GM18951 (cell line): ENCODE measurements around the gene PRODH2.
A peak's percentile ranks its signal among the peaks of the same experiment; 100 is the strongest.
"Not testable (repeated sequence)": the region's sequence is repeated elsewhere in the genome, so short reads cannot be mapped to it uniquely, and the experiment has no call there.

ENCODE experiments used
- POLR2A ChIP-seq: IDR thresholded peaks from 4 replicates; pipeline ENCODE4 v1.6.1; 2011; ENCODE audit warnings: mild to moderate bottlenecking; ENCODE audit not compliant: insufficient read length, insufficient read depth; ENCODE audit errors: extremely low read depth
- in situ Hi-C: fragments of 300-500 bp; cut with MboI; formaldehyde crosslinking; loops from one replicate; pipeline ENCODE4 v1.12.0; 2022; ENCODE audit warnings: low sequenced_read_pairs, mixed read lengths, inconsistent platforms; ENCODE audit not compliant: unreplicated experiment

PRODH2 gene

GRCh38 chr19:35776102-35776788 lies 36.4 kb downstream of the PRODH2 start:
- in situ Hi-C loops: no loop called here
- TF ChIP-seq POLR2A: no peak

DNA sequence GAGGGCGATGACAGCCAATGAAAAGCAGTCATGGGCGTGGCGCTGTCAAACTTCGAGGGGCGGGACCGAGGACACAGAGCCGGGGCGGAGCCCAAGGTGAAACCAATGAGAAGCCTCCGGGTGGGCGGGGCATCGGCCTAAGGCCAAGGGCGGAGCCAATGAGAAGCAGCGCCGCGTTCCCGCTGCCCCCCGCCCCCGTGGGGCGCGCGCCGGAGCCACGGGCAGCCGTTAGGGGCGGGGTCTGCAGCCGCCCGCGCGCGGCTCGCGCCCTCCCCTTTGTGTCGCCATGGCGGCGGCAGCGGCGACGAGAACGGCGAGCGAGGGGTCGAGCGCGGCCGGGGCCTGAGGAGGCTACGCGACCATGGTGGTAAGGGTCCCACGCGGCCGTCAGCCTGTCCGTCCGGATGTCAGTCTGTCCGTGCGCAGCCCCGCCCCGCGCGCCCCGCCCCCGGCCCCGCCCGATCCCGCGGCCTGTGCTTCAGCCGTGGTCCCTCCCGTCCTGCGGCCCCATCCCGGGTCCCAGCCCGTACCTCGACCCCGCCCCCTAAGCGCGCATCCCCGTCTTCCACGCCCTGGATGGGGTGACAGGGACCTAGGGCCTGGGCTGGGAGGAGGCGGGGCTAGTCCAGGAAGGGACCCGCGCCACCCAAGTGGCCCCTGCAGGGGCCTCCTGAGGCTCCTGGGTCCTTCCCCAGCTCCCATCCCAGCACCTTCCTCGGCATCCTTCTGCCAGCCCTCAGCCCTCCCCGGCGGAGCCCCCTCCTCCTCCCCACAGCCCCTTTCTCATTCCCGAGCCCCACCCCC lies 37.1 kb downstream of the PRODH2 start, which contains the start of gene ARHGAP33:
Gene ARHGAP33, plus strand, starts transcription at position 267 of the 804 bp plus-strand sequence. Its CDS starts 95 bp downstream, at position 362.
- in situ Hi-C loops: no loop called here
- peak; percentile 67 for TF ChIP-seq POLR2A

GRCh38 chr19:35775046-35775297 lies 37.7 kb downstream of the PRODH2 start:
- TF ChIP-seq POLR2A: no peak
- in situ Hi-C loops: no loop called here

- TF ChIP-seq POLR2A: no peak
- in situ Hi-C loops: no loop called here
These were observed 38.2 kb downstream of the PRODH2 start for GRCh38 chr19:35774274-35775045.

GRCh38 chr19:35773020-35773806 lies 39.4 kb downstream of the PRODH2 start:
- in situ Hi-C loops: no loop called here
- no peak for TF ChIP-seq POLR2A

DNA sequence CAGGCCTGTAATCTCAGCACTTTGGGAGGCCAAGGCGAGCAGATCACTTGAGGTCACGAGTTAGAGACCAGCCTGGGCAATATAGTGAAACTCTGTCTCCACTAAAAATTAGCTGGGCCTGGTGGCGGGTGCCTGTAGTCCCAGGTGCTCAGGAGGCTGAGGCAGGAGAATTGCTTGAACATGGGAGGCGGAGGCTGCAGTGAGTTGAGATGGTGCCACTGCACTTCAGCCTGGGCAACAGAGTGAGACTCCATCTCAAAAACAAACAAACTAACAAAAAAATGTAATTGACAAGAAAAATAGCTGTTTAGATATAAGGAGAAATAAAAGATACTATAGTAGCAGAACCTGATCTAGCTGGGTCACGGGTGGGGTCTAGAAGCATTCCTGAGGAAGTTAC lies 40.3 kb downstream of the PRODH2 start:
- in situ Hi-C loops: not testable (repeated sequence)

DNA sequence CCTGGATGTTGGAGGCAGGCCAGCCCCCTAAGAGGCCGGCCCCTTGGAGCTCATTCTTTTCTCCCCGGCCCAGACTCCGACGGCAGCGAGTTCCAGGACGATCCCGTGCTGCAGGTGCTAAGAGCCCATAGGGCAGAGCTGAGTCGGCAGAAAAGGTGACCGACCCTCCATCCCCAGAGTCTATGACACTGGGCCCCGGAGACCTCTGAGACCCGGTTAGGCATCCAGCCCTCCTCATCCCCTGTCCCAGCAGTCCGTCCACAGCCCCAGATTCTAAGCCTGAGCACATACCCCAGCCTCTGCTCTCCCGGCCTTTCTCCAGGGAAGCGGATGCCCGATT lies 44.6 kb downstream of the PRODH2 start:
- in situ Hi-C loops: no loop called here
- TF ChIP-seq POLR2A: no peak

DNA sequence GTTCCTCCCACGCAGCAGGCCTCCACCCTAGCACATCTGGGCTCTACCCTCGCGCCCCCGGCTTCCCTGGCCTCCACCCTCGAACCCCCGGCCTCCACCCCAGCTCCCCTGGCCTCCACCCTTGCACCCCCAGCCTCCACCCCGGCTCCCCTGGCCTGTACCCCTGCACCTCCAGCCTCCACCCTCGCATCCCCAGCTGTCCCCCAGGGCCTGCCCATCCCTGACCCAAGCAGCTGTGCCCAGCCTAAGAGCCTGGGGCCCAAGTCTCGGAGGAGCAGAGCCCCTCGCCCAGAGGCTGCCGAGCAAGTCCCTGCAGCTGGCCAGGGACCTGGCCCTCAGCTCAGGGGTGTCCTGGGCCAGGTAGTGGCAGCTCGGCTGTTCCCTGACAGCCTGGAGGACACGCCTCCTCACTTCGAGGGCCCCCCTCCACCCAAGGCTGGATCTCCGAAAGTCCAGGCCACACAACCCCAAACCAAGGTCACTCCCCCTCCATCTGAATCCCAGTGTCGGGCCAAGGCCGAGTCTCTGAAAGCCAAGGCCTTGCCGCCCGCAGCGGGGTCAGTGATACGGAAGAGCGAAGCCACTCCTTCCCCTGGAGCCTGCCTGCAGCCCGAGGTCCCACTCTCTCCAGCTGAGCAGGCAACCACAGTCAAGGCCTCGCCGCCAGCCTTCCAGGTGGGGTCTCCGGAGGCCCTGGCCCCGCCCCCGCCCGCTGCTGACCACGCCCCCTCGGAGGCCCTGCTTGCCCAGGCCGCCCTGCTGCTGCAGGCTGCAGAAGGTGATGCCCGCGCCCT lies 45.2 kb downstream of the PRODH2 start:
- no peak for TF ChIP-seq POLR2A
- in situ Hi-C loops: no loop called here

DNA sequence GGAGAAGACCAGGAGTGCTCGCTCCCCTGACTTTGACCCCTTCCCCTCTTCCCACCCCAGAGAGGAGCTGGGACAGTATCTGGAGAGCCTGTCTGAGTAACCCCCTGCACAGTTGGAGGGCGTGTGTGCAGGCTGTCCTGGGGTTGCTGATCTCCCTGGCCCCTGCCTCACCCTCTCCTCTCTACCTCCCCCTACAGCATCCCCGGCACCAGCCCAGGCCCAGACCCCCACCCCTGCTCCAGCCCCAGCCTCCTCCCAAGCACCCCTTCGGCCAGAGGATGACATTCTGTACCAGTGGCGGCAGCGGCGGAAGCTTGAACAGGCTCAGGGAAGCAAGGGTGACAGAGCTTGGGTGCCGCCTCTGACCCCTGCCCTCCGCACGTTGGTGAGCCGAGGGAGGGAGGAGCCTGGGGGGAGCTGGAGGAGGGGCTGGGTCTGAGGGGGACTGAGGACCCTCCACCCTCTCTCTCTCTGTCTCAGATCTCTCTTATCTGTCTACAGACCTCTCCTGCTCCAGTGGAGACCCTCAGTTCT lies 46.0 kb downstream of the PRODH2 start:
- in situ Hi-C loops: no loop called here
- no peak for TF ChIP-seq POLR2A

DNA sequence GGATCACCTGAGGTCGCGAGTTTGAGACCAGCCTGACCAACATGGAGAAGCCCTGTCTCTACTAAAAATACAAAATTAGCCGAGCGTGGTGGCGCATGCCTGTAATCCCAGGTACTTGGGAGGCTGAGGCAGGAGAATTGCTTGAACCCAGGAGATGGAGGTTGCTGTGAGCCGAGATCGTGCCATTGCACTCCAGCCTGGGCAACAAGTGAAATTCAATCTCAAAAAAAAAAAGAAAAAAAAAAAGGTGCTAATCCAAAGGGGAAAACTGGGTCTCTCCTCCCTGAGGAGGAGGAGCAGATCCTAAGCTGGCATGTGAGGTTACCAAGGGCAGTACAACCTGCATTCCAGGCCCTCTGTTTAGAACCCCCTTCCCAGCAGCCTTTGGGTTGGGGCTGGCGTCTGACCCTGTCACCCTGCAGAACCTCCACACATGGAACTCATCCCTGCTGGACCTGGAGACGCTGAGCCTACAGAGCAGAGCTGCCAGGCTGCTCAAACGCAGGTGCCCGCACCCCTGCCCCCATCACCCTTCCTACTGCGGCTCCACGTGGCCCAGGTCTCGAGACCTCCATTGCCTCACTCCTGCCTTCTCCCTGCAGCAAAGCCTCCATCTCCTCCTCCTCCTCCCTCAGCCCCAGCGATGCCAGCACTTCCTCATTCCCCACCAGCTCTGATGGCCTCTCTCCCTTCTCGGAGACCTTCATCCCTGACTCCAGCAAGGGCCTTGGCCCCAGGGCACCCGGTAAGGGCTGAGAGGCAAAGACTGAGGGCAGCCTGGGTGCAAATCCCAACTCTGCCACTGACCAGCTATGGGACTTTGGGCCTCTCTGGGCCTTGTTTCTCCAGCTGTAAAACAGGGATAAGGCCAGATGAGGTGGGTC lies 48.0 kb downstream of the PRODH2 start:
- TF ChIP-seq POLR2A: no peak
- in situ Hi-C loops: no loop called here

DNA sequence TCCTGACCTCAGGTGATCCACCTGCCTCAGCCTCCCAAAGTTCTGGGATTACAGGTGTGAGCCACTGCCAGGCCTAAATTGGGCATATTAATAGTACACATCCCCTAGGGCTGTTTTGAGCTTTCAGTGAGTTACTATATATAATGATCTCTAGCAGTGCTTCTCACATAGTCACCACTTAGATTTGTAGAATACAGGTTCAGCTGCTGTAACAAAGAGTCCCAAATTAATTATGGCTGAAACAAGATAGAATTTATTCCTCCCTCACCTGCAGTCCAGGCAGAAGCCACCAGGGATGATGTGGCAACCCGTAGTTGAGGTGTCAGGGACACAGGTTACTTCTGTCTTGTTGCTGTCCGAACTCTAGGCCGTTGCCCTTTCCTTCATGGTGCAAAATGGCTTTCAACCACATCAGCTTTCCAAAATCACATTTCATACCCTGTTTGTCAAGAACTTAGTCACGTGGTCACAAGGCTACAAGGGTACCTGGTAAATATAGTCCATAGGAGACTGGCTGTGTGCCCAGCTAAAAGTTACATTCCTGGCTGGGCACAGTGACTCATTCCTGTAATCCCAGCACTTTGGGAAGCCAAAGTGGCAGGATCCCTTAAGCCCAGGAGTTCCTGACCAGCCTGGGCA lies 51.8 kb downstream of the PRODH2 start:
- no peak for TF ChIP-seq POLR2A

More for the DNA sequence above, 51.8 kb downstream of the PRODH2 start:
- in situ Hi-C loops: no loop called here
